ENCODE measurements around the gene CPT1A.

CPT1A gene

DNA sequence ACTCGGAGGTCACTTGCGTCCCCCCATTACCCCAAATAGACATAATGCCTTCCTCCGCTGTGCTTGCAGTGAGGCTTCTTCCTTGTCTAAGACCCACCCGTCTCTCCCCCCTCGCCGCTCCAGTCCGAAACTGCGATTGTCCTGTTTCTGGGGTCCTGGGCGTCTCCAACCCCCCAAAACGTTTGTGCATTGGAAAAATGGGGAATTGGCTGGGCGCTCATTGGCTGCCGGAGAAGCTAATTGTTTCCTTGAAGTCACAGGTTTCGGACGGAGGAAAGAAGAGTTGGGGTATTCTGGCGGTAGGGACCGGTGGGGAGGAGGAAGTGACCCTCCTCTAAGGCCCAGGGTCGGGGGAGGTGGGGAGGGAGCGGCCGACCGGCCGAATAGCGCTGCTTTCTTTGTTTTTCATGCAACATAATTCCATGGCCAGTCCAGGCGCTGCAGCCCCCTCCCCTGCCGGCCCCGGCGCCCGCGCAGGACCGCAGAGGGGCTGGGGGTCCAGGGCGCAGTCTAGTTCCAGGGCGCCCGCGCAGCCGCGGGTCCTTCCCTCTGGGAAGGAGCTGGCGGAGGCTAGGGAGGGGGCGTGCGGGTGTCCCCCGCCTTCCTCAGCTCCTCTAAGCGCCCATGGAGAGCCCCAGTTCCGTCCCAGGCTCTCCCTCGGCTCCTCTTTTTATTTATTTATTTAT is 12.7 kb upstream of the CPT1A start:
- in situ Hi-C loops (cut with MboI; ENCODE audit: low pct_unique_long_range_greater_than_20kb, low sequenced_read_pairs, unreplicated experiment) = no loop called here
- TF ChIP-seq, protein P1, sequence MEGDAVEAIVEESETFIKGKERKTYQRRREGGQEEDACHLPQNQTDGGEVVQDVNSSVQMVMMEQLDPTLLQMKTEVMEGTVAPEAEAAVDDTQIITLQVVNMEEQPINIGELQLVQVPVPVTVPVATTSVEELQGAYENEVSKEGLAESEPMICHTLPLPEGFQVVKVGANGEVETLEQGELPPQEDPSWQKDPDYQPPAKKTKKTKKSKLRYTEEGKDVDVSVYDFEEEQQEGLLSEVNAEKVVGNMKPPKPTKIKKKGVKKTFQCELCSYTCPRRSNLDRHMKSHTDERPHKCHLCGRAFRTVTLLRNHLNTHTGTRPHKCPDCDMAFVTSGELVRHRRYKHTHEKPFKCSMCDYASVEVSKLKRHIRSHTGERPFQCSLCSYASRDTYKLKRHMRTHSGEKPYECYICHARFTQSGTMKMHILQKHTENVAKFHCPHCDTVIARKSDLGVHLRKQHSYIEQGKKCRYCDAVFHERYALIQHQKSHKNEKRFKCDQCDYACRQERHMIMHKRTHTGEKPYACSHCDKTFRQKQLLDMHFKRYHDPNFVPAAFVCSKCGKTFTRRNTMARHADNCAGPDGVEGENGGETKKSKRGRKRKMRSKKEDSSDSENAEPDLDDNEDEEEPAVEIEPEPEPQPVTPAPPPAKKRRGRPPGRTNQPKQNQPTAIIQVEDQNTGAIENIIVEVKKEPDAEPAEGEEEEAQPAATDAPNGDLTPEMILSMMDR (IDR thresholded peaks at IDR 0.05; ENCODE audit: extremely low read depth, insufficient read depth, missing control alignments) = no peak
- DNase-seq (ENCODE audit: low spot score) = no peak

DNA sequence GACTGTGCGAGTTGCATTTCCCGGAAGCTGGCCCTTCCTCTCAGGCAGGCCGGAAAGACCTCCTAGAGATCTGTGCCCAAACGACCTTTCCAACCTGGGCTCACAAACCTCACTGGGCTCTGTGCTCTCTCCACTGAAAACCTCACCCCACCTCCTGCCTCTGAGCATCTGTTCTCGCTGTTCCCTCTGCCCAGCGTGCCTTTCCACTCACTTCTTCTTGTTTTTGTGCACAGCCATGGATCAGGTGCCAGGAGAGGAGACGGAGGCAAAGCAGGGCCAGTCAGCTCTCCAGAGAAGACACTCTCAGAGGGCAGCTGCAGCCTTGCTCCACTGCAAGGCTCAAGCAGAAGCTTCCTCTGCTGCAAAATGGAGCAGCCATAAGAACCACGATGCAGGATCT is 10.9 kb upstream of the CPT1A start:
- TF ChIP-seq, protein P1 (IDR thresholded peaks at IDR 0.05; ENCODE audit: extremely low read depth, insufficient read depth, missing control alignments) = no peak
- in situ Hi-C loops (cut with MboI; ENCODE audit: low pct_unique_long_range_greater_than_20kb, low sequenced_read_pairs, unreplicated experiment) = no loop called here
- DNase-seq (ENCODE audit: low spot score) = no peak

DNA sequence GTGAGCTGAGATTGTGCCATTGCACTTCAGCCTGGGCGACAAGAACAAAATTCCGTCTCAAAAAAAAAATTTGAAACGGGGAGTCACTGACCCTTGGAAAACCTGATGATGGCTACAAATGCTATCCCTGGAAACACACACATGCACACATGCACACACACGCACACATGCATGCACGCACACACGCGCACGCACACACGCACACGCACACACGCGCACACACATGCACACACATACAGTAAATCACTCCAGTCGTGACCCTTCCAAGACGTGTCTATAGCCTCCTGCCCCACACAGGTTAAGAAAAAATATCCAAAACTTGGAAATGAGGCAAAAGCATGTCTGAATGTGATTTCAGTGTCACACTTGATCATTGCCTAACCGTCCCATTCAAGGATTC is 6.7 kb upstream of the CPT1A start:
- no peak for DNase-seq (ENCODE audit: low spot score)
- TF ChIP-seq, protein P1 (IDR thresholded peaks at IDR 0.05; ENCODE audit: extremely low read depth, insufficient read depth, missing control alignments) = no peak
- in situ Hi-C loops (cut with MboI; ENCODE audit: low pct_unique_long_range_greater_than_20kb, low sequenced_read_pairs, unreplicated experiment) = no loop called here

DNA sequence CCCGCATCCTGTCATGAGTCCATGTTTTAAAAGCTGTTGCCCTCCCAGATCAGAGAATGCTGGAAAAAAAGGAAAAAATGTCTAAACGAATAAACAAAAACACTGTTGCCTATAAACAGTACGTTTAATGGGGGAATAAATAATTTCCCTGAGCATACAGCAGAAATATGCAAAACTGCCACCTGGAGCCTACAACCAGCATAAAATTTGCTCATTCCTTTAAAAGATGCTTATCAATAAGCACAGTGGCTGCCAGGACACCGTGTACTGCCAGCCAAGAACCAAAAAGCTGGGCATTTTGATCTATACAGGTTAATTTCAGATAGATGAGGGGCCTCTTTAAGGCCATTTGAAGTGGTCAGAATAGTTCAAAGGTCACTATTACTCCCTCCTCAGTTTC is 5.7 kb upstream of the CPT1A start:
- no peak for DNase-seq (ENCODE audit: low spot score)
- in situ Hi-C loops (cut with MboI; ENCODE audit: low pct_unique_long_range_greater_than_20kb, low sequenced_read_pairs, unreplicated experiment) = no loop called here
- TF ChIP-seq, protein P1 (IDR thresholded peaks at IDR 0.05; ENCODE audit: extremely low read depth, insufficient read depth, missing control alignments) = no peak

DNA sequence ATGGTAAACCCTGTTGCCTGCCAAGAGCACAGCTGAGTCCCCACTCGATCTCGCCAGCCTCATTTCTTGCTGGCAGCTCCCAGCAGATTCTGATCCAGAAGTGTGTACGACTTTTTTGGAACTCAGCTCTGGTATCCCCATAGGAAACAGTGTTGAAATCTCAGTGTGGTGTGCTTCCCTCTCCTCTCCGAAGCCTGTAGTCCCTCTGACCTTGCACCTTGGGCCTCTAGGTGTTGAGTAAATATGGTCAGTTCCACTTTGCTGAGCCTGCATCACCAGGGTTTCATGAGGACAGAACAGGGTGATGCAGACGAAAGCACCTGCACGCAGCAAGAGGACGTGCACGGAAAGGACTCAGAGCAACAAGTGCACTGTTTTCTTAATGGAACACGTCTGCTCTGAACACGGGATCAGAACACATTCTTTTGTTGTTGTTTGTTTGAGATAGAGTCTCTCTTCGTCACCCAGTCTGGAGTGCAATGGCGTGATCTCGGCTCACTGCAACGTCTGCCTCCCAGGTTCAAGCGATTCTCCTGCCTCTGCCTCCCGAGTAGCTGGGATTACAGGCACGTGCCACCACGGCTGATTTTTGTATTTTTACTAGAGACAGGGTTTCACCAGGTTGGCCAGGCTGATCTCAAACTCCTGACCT is 3.8 kb upstream of the CPT1A start:
- in situ Hi-C loops (cut with MboI; ENCODE audit: low pct_unique_long_range_greater_than_20kb, low sequenced_read_pairs, unreplicated experiment) = no loop called here
- TF ChIP-seq, protein P1 (IDR thresholded peaks at IDR 0.05; ENCODE audit: extremely low read depth, insufficient read depth, missing control alignments) = no peak
- DNase-seq (ENCODE audit: low spot score) = no peak

DNA sequence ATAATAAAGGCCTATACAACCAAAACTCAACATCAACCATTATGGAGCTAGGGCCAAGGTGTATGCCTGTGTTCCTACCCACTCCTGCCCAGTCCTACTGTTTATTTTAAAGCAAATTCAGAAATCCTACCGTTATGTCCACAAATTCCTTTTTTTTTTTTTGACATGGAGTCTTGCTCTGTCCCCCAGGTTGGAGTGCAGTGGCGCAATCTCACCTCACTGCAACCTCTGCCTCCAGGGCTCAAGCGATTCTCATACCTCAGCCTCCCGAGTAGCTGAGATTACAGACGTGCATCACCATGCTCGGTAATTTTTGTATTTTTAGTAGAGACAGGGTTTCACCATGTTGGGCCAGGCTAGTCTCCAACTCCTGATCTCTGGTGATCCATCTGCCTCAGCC is 3.1 kb upstream of the CPT1A start:
- no peak for DNase-seq (ENCODE audit: low spot score)
- in situ Hi-C loops (cut with MboI; ENCODE audit: low pct_unique_long_range_greater_than_20kb, low sequenced_read_pairs, unreplicated experiment) = no loop called here
- TF ChIP-seq, protein P1 (IDR thresholded peaks at IDR 0.05; ENCODE audit: extremely low read depth, insufficient read depth, missing control alignments) = no peak

All from GM13977 (cell line).